GM12801 (cell line): ENCODE data around the gene SMU1.

Experiments used
- CTCF ChIP-seq: IDR thresholded peaks from one replicate; pipeline ENCODE4 v1.5.1; 2011; ENCODE audit warnings: control low read depth; ENCODE audit not compliant: insufficient read length; ENCODE audit errors: extremely low read depth

Gene SMU1

GRCh38 chr9:33092634-33093033, 16.2 kb upstream of the SMU1 start:
- no peak for TF ChIP-seq CTCF

GRCh38 chr9:33082538-33083326, 6.3 kb upstream of the SMU1 start:
- no peak for TF ChIP-seq CTCF

- no peak for TF ChIP-seq CTCF
Observed at GRCh38 chr9:33082128-33082527, 5.7 kb upstream of the SMU1 start.

- no peak for TF ChIP-seq CTCF
Observed at GRCh38 chr9:33081128-33081851, 4.8 kb upstream of the SMU1 start.

- TF ChIP-seq CTCF, result no peak
Observed at GRCh38 chr9:33080534-33080933, 4.1 kb upstream of the SMU1 start.

GRCh38 chr9:33068991-33069390, 7.5 kb downstream of the SMU1 start:
- no peak for TF ChIP-seq CTCF

GRCh38 chr9:33065157-33066076, 11.1 kb downstream of the SMU1 start:
- TF ChIP-seq CTCF, result no peak
